GM21786 (cell line): Measurements from ENCODE around the gene DSC1.

ENCODE experiments used
- ATAC-seq: cut with Tn5 transposase; IDR thresholded peaks from one replicate; pipeline ENCODE4 v1.9.1; 2021; ENCODE audit not compliant: unreplicated experiment

DSC1 gene

GRCh38 chr18:31112804-31113203, 49.9 kb downstream of the DSC1 start:
- ATAC-seq = no peak

DNA sequence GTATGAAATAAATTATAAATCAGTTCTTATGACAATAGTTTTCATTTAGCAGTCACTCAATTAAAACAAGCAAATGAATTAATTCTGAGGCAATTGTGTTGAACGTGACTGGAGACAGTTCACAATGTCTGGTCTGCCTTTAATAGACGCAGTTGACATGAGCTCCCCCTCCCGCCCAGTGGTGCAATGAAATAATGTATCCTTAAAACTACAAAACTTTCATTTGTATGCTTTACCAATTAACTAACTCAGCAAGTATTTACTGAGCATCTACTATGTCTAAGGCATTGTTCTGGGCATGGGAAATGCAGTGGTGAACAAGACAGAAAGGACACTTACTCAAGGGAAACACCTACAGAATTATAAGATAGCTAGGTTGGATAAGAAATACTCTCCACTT, 56.9 kb downstream of the DSC1 start:
- no peak for ATAC-seq

DNA sequence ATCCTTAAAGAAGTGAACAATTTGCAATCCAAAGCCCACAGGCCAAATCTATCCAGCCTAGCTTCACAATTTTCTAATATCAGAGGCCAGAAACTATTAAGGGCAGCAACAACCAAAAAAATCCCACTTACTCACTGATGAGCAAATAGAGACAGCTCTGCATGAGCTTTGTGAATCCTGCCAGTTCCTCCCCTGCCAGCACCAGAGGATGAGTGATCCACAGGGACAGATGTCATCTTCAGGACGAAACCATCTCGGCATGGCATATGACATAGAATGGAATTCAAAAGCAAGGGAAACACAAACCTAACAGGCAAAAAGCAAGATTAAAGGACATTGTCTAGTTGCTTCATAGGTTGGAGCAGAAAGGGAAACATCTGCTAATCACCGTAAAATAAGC, 58.2 kb downstream of the DSC1 start:
- no peak for ATAC-seq

GRCh38 chr18:31103423-31103822, 59.2 kb downstream of the DSC1 start:
- no peak for ATAC-seq

- no peak for ATAC-seq
Observed at GRCh38 chr18:31102941-31103340, 59.7 kb downstream of the DSC1 start.

DNA sequence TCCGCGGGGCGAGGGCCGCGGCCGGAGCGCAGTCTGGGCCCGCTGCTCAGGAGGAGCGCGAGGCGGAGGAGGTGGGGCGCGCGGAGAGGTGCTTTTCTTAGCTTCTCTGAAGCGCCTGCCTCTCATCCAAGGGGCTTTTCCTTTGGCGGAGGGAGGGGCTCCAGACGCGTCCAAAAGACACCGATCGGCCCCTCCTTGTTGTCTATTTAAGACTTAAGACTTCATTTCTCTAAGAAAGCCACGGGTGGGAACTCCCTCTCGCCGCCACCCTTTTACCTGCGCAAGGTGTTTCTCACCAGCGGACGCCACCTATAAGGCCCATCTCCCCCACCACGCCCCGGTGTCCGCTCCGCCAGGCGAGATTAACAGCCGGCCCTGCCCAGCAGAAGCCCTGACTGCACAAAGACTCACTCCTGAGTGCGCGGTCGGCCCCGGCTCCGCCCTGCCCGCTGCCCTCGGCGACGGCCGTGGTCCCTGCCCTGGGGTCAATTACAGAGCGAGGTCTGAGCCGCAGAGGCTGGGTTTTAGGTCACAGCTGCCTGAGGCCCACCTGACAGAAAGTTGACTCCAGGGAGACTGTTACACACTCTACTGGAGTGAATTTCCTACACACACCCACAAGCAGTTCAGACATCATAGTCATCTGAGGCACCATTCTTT, 60.5 kb downstream of the DSC1 start, which contains the start of gene DSC2:
Gene DSC2 (minus strand): TSS at position 397 of the 660 bp plus-strand sequence. CDS start 450 bp downstream, outside the sequence.
- ATAC-seq = no peak

DNA sequence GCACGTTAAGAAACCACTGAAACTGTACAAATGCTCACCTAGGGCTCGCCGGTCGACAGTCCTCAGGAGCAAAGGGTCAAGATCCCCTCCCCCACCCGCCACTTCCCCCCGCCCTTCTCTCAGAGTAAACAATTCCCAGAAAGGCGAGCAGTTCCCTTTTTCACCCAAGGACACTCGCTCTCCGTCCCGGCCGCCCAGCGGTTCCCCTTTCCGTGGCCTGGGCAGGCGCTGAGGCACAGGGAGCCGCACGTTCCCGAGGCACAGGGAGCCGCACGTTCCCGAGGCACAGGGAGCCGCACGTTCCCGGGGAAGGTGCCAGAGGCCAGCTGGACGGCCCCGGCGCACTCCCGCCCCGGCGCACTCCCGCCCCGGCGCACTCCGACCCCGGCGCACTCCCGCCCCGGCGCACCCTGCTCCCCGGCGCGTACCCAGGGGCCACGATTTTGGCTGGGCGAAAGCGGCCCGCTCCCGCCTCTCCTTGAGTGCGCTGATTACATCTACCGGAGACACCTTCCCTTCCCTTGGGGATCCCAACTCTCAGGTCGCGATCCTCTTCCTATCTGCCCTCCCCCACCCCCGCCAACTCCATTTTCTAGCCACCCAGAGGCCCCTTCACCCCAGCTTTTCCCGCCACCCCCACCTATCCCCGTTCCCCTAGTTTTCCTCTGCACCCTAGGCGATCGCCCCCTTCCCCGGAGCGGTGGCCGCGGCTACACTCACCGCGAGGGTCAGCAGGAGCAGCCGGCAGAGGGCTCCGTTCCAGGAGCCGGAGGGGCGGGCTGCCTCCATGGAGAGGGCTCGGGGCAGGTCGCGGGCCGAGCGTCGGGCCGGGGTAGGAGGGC, 61.3 kb downstream of the DSC1 start:
- no peak for ATAC-seq

GRCh38 chr18:31100436-31101182, 62.0 kb downstream of the DSC1 start:
- no peak for ATAC-seq

GRCh38 chr18:31099450-31100230, 63.0 kb downstream of the DSC1 start:
- ATAC-seq = no peak

- no peak for ATAC-seq
Observed at GRCh38 chr18:31098878-31099277, 63.8 kb downstream of the DSC1 start.

GRCh38 chr18:31097666-31098065, 65.0 kb downstream of the DSC1 start:
- no peak for ATAC-seq

- no peak for ATAC-seq
Observed at GRCh38 chr18:31093880-31094279, 68.8 kb downstream of the DSC1 start.

DNA sequence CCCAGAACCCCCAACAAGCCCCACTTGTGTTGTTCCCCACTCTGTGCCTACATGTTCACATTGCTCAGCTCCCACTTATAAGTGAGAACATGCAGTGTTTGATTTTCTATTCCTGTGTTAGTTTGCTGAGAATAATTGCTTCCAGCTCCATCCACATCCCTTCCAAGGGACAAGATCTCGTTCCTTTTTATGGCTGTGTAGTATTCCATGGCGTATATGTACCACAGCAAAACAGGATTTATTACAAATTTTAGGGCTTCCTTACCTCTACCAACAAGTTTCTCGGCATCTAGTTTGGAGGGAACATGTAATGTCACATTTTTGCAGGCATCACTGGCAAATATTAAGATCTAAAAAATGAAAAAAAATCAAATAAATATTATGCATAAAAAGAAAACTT, 69.4 kb downstream of the DSC1 start:
- ATAC-seq = no peak

DNA sequence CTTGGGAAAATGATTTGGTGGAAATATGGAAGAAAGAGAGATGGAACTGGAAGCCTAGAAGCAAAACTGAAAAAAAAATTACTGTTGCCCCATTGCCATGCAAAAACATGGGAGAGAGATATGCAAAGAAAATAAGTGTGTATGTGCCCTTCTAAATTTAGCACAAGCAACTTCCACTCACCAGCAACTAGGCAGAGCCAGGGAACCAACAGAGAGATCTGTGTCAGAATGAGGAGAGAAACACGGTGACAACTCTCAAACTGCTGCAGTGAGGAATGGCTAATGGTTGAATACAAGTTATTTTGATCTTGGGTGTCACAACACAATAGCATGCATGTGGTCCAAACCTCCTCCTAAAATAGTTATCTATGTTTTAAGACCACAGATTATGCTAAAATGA, 71.3 kb downstream of the DSC1 start:
- ATAC-seq = no peak

DNA sequence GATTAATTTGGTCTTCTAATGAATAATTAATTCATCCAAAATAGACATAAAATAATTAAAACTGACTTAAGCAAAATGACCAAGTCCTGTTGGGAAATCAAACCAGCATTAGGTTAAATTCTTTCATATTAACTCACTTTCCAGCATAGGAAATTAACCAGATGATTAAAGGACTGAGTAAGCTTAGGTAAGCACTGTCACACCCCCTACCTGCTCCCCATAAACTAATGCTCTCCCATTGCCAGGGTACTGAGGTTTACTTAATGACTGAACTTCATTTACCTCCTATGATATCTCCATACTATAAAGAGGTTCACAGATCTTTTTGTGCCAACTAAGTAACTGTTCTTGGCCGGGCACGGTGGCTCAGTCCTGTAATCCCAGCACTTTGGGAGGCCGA, 74.1 kb downstream of the DSC1 start:
- ATAC-seq = no peak

DNA sequence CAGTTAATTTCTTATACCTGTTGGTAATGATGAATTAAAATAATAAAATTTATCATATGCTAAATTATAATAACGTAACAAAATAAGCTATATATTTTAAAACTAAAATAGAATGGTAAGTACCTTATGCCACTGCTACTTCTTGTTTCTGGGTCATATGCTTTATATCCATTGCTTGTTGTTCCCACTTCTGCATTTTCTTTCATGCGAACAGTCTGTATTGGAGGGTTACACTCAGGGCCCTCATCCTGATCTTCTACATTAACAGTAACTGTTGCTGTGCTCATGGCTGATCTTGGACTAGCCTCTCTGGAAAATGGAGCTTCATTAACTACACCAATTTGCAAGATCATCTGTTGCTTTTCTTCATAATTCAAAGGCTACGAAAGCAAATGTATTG, 82.7 kb downstream of the DSC1 start:
- ATAC-seq = no peak
